Lung (tissue), 16 donors: Measurements from ENCODE around the gene UBQLN2. TPM values are rescaled to one million over a fixed set of nuclear protein-coding genes. Genes with fewer than 3 reads are reported as not detected.
"Not testable (repeated sequence)": the region's sequence is repeated elsewhere in the genome, so short reads cannot be mapped to it uniquely, and the experiment has no call there.

Experiments used
- ATAC-seq: fragments of 200-7000 bp; cut with Tn5 transposase; one replicate; pipeline ENCODE4 v1.9.1; 2020; ENCODE audit warnings: moderate number of reproducible peaks; ENCODE audit not compliant: insufficient read depth, low FRiP score
- DNase-seq, 3 donors: peaks; one replicate each; pipeline ENCODE4 v3.0.0-alpha.2; 2013 to 2017
- H3K27ac ChIP-seq, 2 donors: one replicate each; pipeline ENCODE4 v1.5.1; 2013; ENCODE audit warnings: mild to moderate bottlenecking in 2 of 2, moderate library complexity in 2 of 2, control low read depth in 1 of 2, inconsistent platforms in 1 of 2, low read depth in 1 of 2, low read length in 1 of 2
- H3K27me3 ChIP-seq, 3 donors: one replicate each; pipeline ENCODE4 v1.5.1; 2013; ENCODE audit warnings: low read length in 2 of 3; ENCODE audit not compliant: control insufficient read depth in 3 of 3, insufficient read depth in 3 of 3
- H3K36me3 ChIP-seq, 4 donors: one replicate each; pipeline ENCODE4 v1.5.1; 2013; ENCODE audit warnings: low read length in 4 of 4, mild to moderate bottlenecking in 1 of 4, moderate library complexity in 1 of 4; ENCODE audit not compliant: control insufficient read depth in 4 of 4, insufficient read depth in 4 of 4
- H3K4me1 ChIP-seq, 5 donors: one replicate each; pipeline ENCODE4 v1.5.1; 2013; ENCODE audit warnings: low read length in 5 of 5, mild to moderate bottlenecking in 2 of 5, moderate library complexity in 1 of 5; ENCODE audit not compliant: control insufficient read depth in 5 of 5, insufficient read depth in 5 of 5
- H3K4me3 ChIP-seq: one replicate; pipeline ENCODE4 v1.5.1; 2013; ENCODE audit warnings: mild to moderate bottlenecking, control low read depth, moderate library complexity
- H3K9ac ChIP-seq, 2 donors: one replicate each; pipeline ENCODE4 v1.5.1; 2013; ENCODE audit warnings: low read length in 2 of 2, control low read depth in 1 of 2; ENCODE audit not compliant: insufficient read depth in 1 of 2
- H3K9me3 ChIP-seq, 4 donors: one replicate each; pipeline ENCODE4 v1.5.1; 2013; ENCODE audit warnings: low read length in 3 of 4, mild to moderate bottlenecking in 1 of 4, moderate library complexity in 1 of 4; ENCODE audit not compliant: control insufficient read depth in 4 of 4, insufficient read depth in 3 of 4
- CTCF ChIP-seq: IDR thresholded peaks from 2 replicates; pipeline ENCODE4 v1.5.1; 2012; ENCODE audit warnings: mild to moderate bottlenecking; ENCODE audit errors: control extremely low read depth, extremely low read depth
- WGBS, 2 donors: extraction: QIAGEN DNeasy Blood & Tissue Kit; methylation state at CpG; one replicate each; pipeline ENCODE4 v1.1.7; 2013; 5-methylcytosine and 5-hydroxymethylcytosine counted together
- long read RNA-seq, 5 donors: transcript quantifications; one replicate each; lab custom pipeline, GENCODE V29; 2026
- polyA plus RNA-seq, 2 donors: library from polyadenylated mRNA; stranded (reverse); fragments of 200-250 nt; gene quantifications; one replicate each; pipeline ENCODE4 v1.2.1, GENCODE V29; 2013
- total RNA-seq, 2 donors: library from RNA; depleted of rRNA in 1 of 2; stranded (reverse); fragments of >200 nt in 1 of 2; gene quantifications; one replicate each; pipeline ENCODE4 v1.2.1, GENCODE V29; 2014 to 2021
- donor health status: control.
- donor health status: control.
- donor health status: Bipolar disorder and iron deficiency.
- donor health status: healthy.
- donor health status: DM: yes; HTN: yes; CAD: no.

UBQLN2 gene
- total RNA-seq = 10 to 100 TPM; 27.3 to 31.3 TPM
- polyA plus RNA-seq = 10 to 100 TPM in 1 of 2 donors, 1 to 10 TPM in 1; 7.7 to 17.6 TPM
- long read RNA-seq, donor 1, full-length matches to known transcripts = 90 of 90 reads
- long read RNA-seq, donor 1, partial matches to known transcripts = 0 of 90 reads
- long read RNA-seq, donor 1, other reads (novel, unspliced or antisense) = 0 of 90 reads
- long read RNA-seq, donor 2, full-length matches to known transcripts = 42 of 42 reads
- long read RNA-seq, donor 2, partial matches to known transcripts = 0 of 42 reads
- long read RNA-seq, donor 2, other reads (novel, unspliced or antisense) = 0 of 42 reads
- long read RNA-seq, donor 3, full-length matches to known transcripts = 66 of 66 reads
- long read RNA-seq, donor 3, partial matches to known transcripts = 0 of 66 reads
- long read RNA-seq, donor 3, other reads (novel, unspliced or antisense) = 0 of 66 reads
- long read RNA-seq, donor 4, full-length matches to known transcripts = 77 of 77 reads
- long read RNA-seq, donor 4, partial matches to known transcripts = 0 of 77 reads
- long read RNA-seq, donor 4, other reads (novel, unspliced or antisense) = 0 of 77 reads
- long read RNA-seq, donor 5, full-length matches to known transcripts = 109 of 109 reads
- long read RNA-seq, donor 5, partial matches to known transcripts = 0 of 109 reads
- long read RNA-seq, donor 5, other reads (novel, unspliced or antisense) = 0 of 109 reads

GRCh38 chrX:56563231-56564161 lies at the start of gene UBQLN2:
Gene UBQLN2 (plus strand): TSS chrX:56563627. CDS start chrX:56563874, 247 bp downstream.
- peaks cover 0 to 3% (median 0%) of the 10 kb centered on the region in 4 donors for H3K9me3 ChIP-seq
- peaks cover 0 to 5% (median 0%) of the 10 kb centered on the region in 4 donors for H3K36me3 ChIP-seq
- peak within 1 kb of the TSS; percentile 69 for H3K4me3 ChIP-seq
- H3K27ac ChIP-seq = peak within 1 kb of the TSS; percentile 97 to 98
- DNase-seq (peak; percentile 89 to 93 (median 90)), ATAC-seq (peak; percentile 93)
- WGBS, 2 donors = 0 to 24% methylated on average over 42 to 70 of the region's 70 CpGs
- TF ChIP-seq CTCF = no peak
- peak within 1 kb of the TSS; percentile 91 to 98 for H3K9ac ChIP-seq
- peaks cover 0 to 6% (median 0%) of the 10 kb centered on the region in 5 donors for H3K4me1 ChIP-seq
- peaks cover 0 to 10% (median 0%) of the 10 kb centered on the region in 3 donors for H3K27me3 ChIP-seq

- H3K9me3 ChIP-seq = no peaks in the 10 kb centered on the region
- H3K36me3 ChIP-seq = no peaks in the 10 kb centered on the region
- no peak overlapping the region for H3K9ac ChIP-seq
- no peak overlapping the region for H3K27ac ChIP-seq
- ATAC-seq (no peak), DNase-seq (peak in 1 of 3 donors; percentile 2)
- 48 to 69% methylated on average over 2 of the region's 2 CpGs for WGBS, 2 donors
- TF ChIP-seq CTCF = no peak
- no peaks in the 10 kb centered on the region for H3K4me1 ChIP-seq
- H3K27me3 ChIP-seq = peaks cover 0 to 3% (median 0%) of the 10 kb centered on the region in 3 donors
- no peak overlapping the region for H3K4me3 ChIP-seq
These were observed 43.8 kb upstream of the UBQLN2 start for GRCh38 chrX:56519642-56520041.

GRCh38 chrX:56529482-56530007 lies 33.9 kb upstream of the UBQLN2 start:
- not testable (repeated sequence) for H3K36me3 ChIP-seq, DNase-seq, H3K9me3 ChIP-seq, H3K27ac ChIP-seq, H3K9ac ChIP-seq, H3K4me1 ChIP-seq, H3K4me3 ChIP-seq, ATAC-seq, H3K27me3 ChIP-seq
- WGBS, 2 donors = 45 to 76% methylated on average over 2 of the region's 2 CpGs
